ENCODE data around the gene TNRC6A.
"Not testable (repeated sequence)": the region's sequence is repeated elsewhere in the genome, so short reads cannot be mapped to it uniquely, and the experiment has no call there.

TNRC6A gene

DNA sequence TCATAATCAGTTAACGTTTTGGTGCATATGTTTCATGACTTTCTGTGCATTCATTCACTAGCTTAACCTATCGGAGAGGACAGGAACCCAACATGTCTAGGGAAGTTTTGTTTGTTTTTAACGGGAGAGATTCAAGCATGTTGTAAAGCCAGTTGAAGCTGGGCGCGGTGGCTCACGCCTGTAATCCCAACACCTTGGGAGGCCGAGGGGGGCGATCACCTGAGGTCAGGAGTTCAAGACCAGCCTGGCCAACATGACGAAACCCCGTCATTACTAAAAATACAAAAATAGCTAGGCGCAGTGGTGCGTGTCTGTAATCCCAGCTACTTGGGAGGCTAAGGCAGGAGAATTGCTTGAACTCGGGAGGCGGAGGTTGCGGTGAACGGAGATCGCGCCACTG lies 1.4 kb upstream of the TNRC6A start:
- DNase-seq (ENCODE audit: low spot score): no peak

DNA sequence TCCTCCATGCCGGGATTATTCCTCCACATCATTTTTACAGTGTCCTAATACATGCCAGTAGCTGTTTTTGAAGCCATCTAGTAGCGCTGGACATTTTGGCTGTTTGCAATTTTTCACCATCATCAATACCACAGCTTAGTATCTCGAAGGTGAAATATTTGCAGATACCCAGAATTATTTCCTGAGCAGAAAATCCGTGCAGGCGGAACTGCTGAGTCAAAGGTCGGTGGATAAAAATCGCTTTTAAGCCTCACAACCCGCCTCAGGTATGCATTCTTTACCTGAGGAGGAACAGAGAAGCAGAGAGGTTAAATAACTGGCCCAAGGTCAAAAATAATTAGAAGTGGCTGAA lies 584 bp upstream of the TNRC6A start:
- no peak for DNase-seq (ENCODE audit: low spot score)

DNA sequence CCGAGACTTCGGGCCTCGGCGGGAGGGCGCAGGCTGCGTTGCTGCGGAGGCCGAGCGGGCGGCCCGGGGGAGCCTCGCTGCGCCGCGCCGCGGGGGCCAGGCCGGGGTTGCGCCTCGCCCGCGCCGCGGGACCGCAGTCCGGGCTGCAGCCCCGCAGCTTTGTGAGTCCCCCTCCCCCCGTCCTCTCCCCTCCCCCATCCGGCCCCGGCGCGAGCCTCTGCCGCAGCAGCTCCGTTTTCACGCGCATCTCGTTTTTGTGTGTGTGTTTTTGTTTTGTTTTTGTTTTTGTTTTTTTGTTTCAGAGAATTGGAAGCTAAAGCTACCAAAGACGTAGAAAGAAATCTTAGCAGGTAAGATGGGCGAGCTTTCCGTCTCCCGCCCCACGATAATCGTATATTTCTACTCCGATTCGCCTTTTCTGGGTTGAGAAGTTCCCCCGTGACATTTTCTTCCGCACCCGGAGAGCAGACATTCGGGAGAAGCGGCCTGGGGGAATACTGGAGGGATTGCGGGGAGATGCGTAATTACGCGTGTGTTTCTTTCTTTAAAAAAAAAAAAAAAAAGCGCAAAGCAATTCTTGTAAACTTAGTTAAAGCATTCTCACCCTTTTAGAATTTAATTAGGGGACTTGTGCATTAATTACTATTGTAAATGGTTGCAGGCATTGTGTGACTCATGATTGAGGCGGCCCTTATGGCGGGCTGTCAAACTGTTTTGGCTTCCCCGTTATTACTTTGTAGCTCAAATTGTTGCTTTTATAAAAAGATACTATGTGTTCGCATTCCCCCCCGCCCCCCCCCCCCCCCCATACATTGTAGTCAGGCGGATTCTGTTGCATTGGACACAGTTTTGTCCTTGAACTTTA lies 732 bp downstream of the TNRC6A start:
- peak; percentile 76 for DNase-seq (ENCODE audit: low spot score)

DNA sequence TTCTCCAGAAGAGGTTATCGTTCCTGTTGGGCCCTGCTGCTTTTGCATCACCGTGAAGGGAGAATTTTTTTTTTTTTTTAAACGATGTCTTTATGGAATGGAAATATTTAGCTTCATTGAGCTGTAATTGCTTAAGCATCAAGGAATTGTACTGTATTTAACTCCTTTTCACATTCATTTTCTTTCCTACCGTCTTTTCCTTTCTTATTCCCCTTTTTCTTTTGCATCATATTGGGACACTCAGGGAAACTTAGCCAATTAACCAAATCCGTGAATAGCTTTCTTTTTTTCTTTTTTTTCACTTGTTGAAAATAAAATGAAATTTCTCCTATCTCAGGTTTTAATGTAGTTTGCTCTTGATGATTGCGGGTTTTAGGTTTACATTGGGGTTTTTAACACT lies 1.5 kb downstream of the TNRC6A start:
- no peak for DNase-seq (ENCODE audit: low spot score)

DNA sequence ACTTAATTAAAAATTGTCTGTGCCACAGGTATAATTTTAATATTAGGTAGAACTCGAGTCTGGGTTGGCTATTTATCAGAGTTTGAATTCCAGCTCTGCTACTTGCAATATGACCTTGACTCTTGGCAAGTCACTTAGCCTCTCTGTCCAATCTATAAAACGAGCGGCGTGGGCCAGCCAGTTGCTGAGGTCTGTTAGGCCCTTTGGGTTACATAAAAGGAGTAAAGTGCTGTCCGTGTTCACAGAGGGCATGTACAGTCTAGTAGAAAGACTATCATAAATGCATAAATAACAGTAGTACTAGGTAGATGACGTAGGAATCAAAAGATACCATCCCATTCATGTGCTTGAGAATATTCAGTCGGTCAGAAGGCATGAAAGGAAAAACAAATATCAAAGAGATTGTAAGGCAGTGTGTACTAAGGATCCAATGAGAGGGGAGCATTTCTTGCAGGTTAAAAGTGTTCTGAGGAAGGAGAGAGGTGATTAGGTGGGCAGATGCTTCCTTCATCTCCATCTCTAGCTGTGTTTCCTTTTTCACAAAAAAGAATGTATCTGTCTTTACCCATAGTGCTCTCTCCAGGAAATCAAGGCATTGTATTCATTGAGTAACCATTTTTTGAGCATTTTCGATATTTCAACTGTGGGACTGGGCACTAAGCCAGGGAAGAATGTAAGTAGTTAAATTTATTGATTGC lies 2.4 kb downstream of the TNRC6A start:
- no peak for DNase-seq (ENCODE audit: low spot score)

DNA sequence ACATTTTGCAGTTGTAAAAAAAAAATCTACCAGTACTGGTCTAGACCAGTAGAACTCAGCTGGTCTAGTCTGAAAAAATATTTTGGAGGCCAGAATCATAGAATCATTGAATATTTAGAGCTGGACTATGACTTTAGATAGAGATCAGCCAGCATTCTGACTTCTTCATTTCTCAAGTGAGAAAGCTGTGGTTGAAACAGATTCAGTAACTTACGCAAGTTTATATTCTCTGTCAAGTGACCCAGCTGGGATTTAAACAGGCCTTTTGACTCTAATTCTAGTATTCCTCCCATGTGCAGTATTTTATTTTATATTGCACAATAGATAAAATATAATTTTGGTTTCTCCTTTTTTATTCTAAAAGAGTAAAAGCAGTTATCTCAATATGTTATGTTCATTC lies 4.9 kb downstream of the TNRC6A start:
- no peak for DNase-seq (ENCODE audit: low spot score)

DNA sequence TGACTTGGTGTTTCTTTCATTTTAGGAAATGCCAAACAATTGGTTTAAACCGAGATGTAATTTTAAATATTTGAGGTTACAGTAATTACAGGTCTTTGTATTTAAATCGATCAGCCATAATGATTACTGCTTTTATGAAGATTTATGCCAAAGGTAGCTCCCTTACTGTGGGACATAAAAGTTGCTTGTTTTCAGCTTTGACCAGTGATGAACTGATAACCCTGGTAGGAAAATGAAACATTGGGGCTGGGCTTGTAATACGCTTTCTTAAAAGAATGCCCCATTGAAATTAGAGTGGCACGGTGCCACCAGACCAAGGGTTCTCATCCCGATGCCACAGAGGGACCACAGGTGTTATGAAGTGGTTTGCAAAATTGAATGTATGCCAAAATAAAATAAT lies 7.3 kb downstream of the TNRC6A start:
- DNase-seq (ENCODE audit: low spot score): no peak

DNA sequence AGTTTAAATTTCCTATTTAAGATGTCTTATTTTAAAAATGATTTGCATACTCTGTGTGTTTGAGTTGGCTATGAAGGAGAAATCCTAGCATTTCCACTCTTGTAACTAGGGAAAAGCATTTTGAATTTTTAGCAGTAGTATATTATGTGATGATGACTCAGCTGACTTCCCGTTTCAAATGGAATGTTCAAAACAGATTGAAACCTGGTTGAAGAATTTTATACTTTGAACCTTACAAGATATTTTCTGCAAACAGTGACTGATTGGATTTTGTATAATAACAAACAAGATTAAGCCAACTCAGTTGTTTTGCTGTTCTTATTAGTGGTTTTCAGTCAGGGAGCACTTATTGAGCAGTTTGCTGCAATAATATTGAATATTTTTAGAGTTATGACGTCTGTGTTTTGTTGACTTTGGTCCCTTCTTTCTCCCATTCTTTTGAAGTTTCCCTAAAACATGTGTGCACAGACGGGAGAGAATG lies 8.0 kb downstream of the TNRC6A start:
- DNase-seq (ENCODE audit: low spot score): no peak

DNA sequence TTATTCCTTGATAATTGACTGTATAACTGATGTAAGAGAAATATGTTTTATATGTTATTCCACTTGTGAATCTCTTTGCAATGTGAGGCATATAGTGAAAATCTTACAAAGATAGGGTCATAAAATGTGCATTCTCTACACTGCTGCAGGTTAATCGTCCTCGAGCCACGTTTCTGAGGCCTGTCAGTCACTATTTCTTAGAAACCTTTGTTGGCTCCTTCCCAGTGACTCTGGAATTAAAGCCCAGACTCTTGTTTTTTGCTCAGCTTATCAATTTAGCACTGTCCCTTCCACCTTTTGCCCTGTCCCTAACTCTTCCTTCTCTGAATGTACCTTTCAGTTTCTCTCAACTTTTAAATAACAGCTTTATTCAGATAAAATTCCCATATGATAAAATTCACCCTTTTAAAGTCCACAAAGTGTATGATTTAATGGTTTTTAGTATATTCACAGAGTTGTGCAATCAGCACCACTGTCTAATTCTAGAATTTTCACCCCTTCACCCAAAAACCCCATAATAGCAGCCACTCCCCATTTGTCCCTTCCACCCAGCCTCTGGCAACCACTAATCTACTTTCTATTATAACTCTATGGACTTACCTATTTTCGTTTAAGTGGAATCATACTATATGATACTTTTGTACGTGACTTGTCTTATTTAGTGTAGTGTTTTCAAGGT lies 8.6 kb downstream of the TNRC6A start:
- no peak for DNase-seq (ENCODE audit: low spot score)

- DNase-seq (ENCODE audit: low spot score): no peak
Measured at GRCh38 chr16:24738895-24739294, 9.4 kb downstream of the TNRC6A start.

- DNase-seq (ENCODE audit: low spot score): no peak
Measured at GRCh38 chr16:24741862-24742261, 12.4 kb downstream of the TNRC6A start.

- not testable (repeated sequence) for DNase-seq (ENCODE audit: low spot score)
Measured at GRCh38 chr16:24742610-24743009, 13.2 kb downstream of the TNRC6A start.

GRCh38 chr16:24745391-24745790 lies 15.9 kb downstream of the TNRC6A start:
- DNase-seq (ENCODE audit: low spot score): no peak

GRCh38 chr16:24745791-24746190 lies 16.3 kb downstream of the TNRC6A start:
- DNase-seq (ENCODE audit: low spot score): no peak

DNA sequence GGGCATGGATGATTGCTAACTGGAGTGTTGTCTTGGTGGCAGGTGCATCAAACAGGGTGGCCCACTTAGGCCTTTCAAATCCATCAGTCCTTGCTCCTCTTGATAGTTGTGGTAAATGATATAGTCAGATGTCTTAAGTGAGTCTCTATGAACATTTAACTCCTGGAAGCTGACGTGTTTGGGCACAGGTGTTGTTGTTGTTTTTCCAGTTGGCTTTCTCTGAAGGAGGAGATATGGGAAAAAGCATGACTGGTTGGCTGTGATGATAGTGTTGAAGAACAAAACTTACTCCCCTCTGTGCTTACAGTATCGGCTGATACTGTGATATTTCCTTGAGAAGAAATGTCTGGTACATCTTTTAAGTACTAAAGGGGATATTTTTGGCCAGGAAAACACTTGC lies 18.0 kb downstream of the TNRC6A start:
- DNase-seq (ENCODE audit: low spot score): no peak

DNA sequence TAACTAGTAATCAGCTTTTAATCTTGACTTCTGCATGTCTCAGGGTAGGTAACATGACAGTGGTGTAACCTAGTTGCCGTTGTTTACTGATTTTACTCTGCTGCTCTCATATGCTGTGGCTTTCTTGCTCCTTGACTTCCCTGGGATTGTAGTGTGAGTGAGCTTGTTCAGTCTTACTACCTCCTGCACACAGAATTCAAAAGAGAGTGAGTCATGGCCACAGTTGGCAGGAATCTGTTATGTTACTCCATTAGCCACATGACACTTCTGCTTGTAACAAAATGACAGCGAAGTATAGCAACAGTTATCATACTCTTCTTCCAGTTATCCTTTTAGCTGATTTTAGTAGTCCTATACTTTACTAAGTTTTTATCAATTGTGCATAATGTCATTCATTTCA lies 18.8 kb downstream of the TNRC6A start:
- no peak for DNase-seq (ENCODE audit: low spot score)

- DNase-seq (ENCODE audit: low spot score): no peak
Measured at GRCh38 chr16:24749310-24749709, 19.9 kb downstream of the TNRC6A start.

- DNase-seq (ENCODE audit: low spot score): not testable (repeated sequence)
Measured at GRCh38 chr16:24749872-24750271, 20.4 kb downstream of the TNRC6A start.

GRCh38 chr16:24753000-24753399 lies 23.5 kb downstream of the TNRC6A start:
- no peak for DNase-seq (ENCODE audit: low spot score)

DNA sequence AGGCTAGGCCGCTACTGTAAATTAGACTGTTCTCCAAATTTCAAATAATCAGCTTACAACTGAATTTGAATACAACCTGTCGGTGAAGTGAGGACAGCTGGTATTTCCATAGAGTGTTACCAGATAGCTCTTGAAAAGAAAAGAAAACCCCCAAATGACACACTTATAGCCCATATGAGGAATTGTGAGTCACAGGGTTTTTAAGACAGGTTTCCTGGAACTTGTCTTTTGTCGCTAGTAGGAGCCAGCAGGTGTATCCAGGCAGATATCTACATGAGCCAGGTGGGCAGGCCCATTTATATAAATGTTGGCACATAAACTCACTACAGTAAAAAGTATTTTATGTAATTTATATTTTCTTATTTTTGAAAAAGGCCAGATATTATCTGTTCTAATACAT lies 24.0 kb downstream of the TNRC6A start:
- DNase-seq (ENCODE audit: low spot score): no peak

DNA sequence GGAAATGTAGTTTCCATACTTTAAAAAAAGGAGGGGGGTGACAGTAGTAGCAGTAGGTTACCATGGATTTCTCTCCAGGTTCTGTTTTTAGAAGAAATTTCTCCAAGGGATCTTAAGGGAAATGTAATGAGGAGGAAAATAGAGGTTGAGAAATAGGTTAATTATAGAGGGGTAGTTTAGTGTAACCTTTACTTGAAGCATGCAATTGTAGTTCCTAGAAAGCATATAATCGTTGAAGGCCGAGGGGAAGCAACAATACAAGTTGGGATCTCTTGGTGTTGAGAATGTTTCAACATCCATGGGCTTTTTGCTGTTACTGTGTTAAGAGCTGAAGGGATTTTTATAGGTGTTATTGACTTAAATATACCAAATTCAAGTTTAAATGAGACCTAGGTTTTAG lies 25.1 kb downstream of the TNRC6A start:
- DNase-seq (ENCODE audit: low spot score): no peak

DNA sequence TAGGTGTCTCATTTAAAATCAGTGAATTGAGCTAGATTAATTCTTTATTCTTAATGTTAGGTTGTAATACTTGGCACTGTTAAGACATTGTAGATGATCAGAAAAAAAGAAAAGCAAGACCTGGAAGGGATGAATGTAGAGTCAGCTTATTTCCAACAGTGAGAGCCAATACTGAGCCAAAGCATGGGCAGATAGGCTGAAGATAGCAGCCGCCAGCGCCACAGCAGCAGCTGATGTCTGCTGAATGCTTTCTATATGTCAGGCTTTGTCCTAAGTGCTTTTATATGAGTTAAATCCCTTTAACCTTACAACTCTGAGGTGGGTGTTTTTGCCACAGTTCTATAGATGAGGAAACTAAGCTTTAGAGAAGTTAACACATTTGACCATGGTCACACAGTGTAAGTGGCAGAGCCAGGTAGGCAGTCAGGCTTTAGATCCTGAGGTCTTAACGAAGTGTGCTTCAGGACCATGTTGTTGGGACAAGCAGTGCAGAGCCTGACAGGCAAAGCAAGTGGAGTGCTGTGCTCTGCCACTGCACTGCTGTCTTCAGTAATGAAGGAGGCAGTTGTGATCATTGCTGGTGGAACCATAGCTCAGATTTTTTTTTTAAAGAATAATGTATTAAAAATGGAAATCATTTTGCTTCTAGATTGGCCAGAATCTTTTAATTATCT lies 25.9 kb downstream of the TNRC6A start:
- no peak for DNase-seq (ENCODE audit: low spot score)

All from D341Med (cell line).